GM21360 (cell line): ENCODE results near the gene IRS2.
"Not testable (repeated sequence)": the region's sequence is repeated elsewhere in the genome, so short reads cannot be mapped to it uniquely, and the experiment has no call there.

ENCODE experiments used
- ATAC-seq: cut with Tn5 transposase; IDR thresholded peaks from one replicate; pipeline ENCODE4 v1.9.1; 2021; ENCODE audit warnings: mild to moderate bottlenecking, moderate library complexity; ENCODE audit not compliant: unreplicated experiment

The IRS2 gene, protein sequence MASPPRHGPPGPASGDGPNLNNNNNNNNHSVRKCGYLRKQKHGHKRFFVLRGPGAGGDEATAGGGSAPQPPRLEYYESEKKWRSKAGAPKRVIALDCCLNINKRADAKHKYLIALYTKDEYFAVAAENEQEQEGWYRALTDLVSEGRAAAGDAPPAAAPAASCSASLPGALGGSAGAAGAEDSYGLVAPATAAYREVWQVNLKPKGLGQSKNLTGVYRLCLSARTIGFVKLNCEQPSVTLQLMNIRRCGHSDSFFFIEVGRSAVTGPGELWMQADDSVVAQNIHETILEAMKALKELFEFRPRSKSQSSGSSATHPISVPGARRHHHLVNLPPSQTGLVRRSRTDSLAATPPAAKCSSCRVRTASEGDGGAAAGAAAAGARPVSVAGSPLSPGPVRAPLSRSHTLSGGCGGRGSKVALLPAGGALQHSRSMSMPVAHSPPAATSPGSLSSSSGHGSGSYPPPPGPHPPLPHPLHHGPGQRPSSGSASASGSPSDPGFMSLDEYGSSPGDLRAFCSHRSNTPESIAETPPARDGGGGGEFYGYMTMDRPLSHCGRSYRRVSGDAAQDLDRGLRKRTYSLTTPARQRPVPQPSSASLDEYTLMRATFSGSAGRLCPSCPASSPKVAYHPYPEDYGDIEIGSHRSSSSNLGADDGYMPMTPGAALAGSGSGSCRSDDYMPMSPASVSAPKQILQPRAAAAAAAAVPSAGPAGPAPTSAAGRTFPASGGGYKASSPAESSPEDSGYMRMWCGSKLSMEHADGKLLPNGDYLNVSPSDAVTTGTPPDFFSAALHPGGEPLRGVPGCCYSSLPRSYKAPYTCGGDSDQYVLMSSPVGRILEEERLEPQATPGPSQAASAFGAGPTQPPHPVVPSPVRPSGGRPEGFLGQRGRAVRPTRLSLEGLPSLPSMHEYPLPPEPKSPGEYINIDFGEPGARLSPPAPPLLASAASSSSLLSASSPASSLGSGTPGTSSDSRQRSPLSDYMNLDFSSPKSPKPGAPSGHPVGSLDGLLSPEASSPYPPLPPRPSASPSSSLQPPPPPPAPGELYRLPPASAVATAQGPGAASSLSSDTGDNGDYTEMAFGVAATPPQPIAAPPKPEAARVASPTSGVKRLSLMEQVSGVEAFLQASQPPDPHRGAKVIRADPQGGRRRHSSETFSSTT (N-terminal part only)

DNA sequence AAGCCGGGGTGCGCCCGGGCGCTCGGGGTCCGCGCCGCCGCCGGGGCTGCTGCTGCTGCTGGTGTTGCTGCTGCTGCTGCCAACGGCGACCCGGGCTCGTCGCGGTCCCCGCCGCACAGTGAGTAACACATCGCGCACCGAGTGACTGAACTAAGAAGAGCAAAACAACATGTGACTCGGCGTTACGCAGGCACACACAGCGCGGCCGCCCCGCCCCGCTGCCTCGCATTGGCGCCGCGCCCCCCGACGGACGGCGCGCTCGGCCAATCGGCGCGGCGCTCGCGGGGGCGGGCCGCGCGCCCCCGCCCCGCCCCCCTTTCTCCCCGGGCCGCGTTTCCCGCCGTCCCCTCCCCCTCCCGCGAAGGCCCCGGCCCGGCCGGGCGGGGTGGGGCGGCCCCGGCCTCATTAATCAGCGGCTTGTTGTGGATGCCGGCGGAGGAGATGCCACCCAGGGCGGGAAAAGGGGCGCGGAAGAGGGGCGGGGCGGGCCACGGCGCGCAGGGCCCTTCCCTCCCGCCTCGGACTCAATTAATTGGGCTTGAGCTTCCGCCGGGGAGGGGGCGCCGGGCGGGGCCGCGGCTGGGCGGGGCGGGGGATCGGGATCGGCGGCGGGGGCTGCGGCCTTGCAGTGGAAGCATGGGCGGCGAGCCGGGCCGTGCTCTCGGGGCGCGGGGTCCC is at the start of gene IRS2:
TSS of gene IRS2 (minus strand) at position 127 of the 678 bp plus-strand sequence. CDS start 530 bp downstream, outside the sequence.
- ATAC-seq: peak; percentile 96

DNA sequence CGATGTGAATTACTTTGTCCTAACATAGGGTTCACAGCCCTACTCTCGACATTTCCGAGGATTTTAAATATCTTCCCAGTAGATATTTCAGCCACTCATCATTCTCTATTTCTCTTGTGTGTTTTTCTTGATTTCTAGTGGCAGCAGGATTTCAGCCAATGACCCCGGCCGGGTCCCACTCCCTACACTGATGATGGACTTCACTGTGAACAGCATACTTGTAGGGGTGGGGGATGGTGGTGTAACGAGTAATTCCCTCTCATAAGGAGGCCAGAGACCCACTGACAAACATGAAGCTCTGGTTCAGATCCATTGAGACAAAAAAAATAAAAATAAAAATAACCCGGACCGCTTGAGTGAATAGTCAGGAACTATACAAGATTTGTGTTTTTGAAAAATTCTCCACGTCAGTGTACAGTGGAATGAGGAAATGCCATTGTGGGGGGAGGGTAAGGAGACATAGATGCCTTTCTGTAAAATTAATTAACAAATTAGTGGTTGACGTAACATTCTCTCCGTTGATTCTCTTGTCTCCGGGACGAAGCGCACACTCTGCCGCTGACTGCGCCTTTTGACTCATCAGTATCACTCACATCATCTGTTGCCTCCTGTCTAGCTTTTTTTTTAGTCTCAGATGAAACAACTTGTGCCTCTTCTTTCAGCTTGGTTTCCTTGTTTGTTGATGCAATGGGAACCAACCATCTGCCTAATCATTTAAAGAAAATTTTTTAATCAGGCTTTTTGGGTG is 48.8 kb upstream of the IRS2 start:
- no peak for ATAC-seq

DNA sequence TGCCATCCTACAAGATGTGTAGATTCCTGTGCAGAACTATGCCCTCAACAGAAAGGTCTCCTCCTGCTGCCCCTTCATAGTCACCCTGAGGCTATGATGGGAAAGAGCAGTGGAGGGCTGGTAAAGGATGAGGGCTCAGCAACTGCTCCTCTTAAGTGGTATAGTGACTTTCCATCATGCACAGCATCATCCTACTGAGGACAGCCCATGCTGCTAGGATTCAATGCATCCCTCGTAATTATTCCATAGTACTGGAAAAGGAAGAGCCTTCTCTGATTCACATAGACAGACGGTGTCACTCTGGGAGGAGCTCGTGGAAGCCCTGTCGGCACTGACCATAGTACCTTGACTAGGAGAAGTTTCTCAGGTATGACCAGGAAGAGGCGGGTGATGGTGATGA is 47.6 kb upstream of the IRS2 start:
- ATAC-seq: no peak

DNA sequence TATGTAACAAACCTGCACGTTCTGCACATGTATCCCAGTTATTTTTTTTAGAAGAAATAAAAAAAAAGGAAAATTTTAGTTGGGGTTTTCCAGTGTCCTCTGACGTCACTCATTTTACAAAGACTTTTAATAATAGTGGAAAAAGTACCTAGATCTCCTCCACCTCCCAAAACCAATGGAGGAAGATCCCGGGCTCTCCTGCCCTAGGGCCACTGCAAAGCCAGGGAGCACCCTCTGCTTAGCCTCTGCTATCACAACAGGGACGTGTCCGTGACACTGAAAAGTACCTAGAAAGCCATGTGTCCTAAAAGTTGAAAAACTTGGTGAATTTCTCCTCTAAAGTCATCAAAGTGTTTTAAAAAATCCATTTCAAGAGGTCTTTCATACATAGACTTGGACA is 46.7 kb upstream of the IRS2 start:
- ATAC-seq: no peak

DNA sequence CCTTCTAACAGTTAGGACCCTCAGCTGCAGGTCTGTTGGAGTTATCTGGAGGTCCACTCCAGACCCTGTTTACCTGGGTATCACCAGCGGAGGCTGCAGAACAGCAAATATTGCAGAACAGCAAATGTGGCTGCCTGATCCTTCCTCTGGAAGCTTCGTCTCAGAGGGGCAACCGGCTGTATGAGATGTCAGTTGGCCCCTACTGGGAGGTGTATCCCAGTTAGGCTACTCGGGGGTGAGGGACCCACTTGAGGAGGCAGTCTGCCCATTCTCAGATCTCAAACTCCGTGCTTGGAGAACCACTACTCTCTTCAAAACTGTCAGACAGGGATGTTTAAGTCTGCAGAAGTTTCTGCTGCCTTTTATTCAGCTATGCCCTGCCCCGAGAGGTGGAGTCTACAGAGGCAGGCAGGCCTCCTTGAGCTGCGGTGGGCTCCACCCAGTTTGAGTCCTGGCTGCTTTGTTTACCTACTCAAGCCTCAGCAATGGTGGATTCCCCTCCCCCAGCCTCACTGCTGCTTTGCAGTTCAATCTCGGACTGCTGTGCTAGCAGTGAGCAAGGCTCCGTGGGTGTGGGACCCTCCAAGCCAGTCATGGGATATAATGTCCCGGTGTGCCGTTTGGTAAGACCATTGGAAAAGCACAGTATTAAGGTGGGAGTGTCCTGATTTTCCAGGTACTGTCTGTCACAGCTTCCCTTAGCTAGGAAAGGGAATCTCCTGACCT is 42.4 kb upstream of the IRS2 start:
- not testable (repeated sequence) for ATAC-seq

DNA sequence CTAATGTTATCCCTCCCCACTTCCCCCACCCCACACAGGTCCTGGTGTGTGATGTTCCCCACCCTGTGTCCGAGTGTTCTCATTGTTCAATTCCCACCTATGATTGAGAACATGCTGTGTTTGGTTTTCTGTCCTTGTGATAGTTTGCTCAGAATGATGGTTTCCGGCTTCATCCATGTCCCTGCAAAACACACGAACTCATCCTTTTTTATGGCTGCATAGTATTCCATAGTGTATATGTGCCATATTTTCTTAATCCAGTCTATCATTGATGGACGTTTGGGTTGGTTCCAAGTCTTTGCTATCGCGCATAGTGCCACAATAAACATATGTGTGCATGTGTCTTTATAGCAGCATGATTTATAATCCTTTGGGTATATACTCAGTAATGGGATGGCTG is 36.8 kb upstream of the IRS2 start:
- ATAC-seq: not testable (repeated sequence)

DNA sequence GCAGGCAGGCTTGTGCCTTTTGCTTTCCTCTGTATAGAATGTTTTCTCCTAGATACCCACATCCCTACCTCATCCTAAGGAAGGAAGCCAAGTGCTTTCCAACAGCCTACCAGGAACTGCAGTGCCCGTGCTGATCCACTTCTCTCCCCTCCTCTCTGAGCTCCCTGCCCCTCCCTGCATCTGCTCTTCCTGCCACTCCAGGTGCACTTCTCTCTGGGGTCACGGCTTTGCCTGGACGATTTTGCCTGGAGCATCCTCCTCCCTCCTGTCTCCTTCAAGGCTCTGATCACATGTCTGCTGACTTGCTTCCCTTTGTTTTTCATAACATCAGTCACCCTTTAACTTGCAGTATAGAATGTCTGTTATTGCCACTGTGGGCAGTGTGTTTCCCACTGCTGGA is 34.7 kb upstream of the IRS2 start:
- no peak for ATAC-seq

DNA sequence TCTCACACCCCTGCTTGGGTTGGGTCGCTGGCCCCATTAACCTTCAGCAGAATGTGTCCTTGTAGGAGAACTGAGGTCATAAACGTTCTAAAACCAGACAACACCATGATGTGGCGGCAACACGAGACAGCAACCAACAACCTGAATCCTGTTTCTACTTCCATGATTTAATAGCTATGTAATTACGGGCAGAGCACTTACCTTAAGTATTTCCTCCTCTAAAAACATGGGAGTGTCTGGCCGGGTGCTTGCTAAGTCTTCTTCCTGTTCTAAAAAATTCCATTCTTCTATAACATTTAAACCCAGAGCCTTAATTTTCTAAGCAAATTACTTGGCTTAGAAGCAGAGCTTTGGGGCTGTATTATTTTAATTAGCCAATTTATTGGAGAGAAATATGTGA is 33.5 kb upstream of the IRS2 start:
- ATAC-seq: no peak

DNA sequence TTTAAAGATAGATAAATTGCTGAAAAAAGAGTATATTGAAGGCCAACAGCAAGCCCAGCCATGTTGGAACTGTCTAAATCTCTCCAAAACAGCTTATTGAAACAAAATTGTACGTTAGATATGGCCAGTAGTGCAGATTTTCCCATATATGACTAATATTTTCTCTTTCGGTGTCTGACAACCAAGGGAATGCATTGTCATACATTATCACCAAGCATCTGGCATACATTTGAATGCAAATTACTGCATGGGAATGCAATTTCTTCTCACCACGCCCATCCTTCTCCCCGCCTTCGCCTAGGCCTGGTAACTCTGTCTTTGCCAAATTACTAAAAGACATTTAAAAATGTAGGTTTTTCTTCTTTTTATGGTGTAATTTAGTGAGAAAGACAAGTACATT is 32.5 kb upstream of the IRS2 start:
- ATAC-seq: no peak

DNA sequence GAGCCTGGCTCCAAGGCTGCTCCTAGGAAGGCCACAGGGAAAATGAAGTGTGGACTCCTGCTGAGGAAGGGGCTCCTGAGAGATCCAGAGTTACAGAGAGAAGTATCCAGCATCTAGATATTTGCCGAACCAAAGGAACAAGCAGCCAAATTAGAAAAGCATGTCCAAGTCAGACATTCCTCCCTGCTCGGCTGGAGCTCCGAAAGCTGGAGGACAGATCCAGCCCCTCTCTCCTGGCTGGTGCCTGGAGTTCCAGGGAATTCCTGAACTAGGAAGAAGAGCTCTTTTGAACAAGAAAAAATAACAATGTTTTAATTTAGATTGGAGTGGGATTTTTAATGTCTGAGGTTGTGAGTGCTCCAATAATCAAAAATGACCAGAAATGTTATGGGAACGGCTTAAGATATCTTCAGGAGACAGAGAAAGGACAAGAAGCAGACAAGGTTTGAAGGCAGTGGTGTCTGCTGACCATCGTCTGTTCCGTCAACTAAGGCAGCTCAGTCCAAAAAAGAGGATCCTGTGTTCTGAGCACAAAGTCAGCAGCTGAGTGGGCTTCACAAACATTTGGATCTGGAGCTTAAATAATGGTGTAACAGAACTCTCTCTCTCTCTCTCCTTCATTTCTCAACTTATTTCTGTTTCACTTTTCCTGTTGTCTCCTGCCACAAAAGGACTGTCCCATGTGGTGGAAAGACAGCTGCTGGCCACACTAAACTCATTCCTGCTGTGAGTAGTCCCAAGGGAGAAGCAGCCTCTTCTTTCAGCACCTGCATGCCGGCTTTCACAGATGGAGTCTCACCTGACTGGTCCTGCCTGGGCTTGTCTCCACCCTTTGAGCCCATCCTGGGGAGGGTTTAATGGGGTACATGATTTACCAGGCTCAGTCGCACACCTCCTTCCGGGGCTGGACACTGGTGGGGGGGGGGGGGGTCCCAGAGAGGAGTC is 31.5 kb upstream of the IRS2 start:
- no peak for ATAC-seq

DNA sequence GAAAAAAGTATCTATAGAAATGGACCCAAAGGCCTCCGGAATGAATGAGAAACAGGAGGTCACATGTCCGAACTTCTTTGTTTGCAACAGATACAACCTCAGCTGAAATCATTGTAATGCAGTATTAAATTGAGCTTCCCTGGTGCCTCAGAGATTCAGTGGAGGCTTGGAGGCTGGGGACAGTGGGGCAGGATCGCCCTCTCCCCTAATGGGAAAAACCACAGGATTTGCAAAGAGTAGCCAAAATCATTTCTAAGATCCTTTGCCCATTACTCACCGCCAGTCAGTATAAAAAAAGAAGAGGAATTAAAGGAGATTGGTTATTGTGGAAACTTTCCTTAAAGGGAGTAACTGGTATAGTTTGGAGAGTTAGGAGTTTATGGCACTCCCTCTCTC is 30.4 kb upstream of the IRS2 start:
- no peak for ATAC-seq

DNA sequence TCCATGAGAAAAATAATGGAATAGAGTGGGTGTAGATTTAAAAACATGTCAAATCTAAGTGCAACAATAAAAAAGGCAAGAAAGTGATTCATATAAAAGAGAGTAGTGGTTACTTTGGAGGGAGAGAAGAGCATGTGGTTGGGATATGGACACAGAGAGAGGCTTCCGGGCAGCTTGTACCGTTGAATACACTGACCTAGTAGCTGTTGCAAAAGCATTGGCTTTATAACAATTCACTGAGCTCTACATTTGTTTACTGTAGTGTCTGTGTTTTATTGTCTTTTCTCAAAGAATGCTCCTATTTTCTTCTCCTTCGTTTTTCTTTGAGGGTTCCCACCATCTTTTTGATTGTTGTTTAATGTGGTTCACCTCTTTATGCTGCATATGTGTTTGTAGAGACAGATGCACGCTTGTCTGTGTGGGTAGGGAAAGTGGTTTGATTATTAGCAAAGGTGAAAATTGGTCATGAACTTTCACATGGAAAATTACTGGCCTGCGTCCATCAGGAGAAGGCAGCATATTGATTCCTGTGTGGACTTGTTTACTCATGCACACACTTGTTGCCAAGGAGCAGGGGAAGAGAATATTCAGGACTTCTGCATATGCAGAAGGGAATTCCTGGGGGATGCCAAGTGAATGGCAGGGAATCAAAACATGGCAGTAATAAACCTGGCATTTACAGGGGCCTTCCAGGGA is 29.9 kb upstream of the IRS2 start:
- no peak for ATAC-seq

DNA sequence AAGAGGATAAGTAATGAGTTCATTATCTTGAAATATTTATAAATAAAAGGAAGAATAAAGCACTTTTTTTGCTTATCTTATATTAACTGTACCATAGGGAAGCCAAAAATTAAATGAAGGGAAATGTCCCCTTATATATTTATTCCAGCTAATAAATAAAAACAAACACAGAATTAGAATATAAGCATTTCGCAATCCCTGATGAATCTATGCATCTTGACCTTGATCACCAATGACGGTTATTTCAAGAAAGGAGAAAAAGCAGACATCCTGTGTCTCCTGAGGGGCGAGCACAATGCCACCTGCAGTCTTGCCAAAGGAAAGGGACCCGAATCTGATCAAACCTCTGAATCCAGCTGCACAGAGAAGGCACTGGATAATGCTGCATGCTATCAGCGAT is 29.3 kb upstream of the IRS2 start:
- ATAC-seq: no peak

DNA sequence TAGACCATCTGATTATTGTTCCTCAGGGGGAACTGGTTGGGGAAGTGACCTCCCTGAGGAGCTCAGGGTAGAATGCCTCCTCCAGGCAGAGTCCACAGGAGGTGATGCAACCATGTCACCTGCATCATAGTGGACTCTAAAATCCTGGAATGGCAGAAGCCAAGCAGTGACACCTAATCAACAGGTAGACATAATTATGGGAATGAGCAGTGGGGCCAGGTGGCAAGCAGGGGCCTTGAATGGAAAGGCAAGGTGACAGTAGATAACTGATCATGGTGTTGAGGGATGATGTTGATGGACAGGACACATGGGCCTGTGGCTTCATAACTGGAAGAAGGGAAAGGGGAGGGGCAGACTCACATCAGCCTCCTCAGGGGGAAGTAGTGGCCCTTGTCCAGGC is 27.3 kb upstream of the IRS2 start:
- no peak for ATAC-seq

DNA sequence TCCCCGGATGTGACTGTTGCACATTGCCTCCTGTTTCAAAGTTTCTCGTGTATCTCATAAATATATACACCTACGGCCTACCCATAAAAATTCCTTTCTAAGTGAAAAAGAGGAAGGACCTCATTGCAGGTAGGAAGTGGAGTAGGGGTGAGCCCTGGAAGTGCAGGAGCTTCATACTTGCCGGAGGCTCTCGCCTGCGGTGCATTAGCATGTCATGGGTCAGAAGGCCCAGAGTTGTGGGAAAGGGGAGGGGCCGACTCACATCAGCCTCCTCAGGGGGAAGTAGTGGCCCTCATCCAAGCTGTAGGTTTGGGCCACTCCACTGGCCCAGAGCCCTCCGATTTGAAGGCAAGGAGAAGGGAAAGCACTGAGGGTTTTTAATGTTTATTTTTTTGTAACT is 26.0 kb upstream of the IRS2 start:
- no peak for ATAC-seq

DNA sequence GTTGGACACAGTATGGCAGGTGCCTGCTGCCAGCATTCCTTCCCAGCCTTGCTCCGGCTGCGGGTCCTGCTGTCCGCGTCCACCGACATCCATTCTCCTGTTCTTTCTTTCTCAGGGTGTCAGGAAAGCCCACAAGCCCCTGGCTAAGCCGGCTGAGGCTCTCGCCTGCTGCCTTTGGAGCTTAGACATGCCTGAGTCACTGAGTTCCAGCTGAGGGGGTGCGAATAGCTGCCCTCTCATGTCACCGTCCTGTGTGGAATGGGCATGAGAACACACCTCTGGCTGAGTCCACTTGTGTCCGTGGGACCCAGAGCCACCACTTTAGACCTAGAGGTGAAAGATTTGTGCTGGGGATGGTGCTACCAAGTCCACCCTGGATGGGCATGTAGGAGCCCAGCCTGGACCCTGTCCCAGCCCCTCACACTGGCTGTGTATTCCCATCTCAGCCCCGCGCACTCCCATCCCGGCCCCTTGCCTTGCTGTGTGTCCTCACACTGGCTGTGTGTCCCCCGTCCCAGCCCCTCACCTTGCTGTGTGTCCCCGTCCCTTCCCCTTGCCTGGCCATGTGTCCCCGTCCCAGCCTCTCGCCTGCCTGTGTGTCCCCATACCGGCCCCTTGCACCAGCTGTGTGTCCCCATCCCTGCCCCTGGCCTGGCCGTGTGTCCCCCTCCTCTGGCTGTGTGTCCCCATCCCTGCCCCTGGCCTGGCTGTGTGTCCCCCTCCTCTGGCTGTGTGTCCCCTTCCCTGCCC is 24.6 kb upstream of the IRS2 start:
- no peak for ATAC-seq
